Islet precursor cell (in vitro differentiated cells): ENCODE measurements around the gene MT4.

Source experiments
- DNase-seq: peaks from one replicate; pipeline ENCODE4 v3.0.0-alpha.2; 2018

Gene MT4

DNA sequence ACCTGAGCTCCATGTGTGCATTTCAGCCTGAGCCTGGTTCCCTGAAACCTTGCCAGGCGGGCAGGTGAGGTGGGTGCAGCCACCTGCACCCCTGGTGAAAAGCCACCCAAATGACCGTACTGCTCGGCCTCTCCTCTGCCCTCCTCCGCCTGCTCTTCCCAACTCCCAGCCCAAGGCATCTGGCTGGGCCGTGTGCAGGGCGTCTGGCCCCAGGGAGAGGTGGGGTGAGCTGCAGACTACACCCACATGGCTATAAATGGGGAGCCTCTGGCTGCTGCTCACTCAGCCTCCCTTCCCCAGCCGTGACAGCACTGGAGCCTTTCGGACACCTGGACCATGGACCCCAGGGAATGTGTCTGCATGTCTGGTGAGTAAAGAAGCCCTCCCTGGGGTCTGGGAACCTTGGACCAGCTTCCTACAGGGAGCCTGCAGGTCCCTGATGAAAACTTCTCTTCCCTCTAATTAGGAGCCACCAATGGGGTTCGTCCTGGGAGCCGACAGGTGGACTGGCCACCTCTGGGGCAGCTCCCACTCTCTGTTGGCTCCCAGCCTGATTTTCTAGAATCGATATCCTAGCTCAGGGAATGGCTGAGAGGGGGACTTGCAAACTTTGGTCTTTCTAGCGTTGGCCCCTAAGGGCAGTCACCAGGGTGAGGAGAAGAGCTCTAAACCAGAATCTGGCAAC is at the start of gene MT4:
MT4 (plus strand) TSS at position 281 of the 685 bp plus-strand sequence; CDS start at position 337, 56 bp downstream.
- peak; percentile 38 for DNase-seq

GRCh38 chr16:56515665-56516064 is 49.2 kb upstream of the MT4 start:
- no peak for DNase-seq

- DNase-seq, result no peak
Observed at GRCh38 chr16:56517206-56517605, 47.7 kb upstream of the MT4 start.

DNA sequence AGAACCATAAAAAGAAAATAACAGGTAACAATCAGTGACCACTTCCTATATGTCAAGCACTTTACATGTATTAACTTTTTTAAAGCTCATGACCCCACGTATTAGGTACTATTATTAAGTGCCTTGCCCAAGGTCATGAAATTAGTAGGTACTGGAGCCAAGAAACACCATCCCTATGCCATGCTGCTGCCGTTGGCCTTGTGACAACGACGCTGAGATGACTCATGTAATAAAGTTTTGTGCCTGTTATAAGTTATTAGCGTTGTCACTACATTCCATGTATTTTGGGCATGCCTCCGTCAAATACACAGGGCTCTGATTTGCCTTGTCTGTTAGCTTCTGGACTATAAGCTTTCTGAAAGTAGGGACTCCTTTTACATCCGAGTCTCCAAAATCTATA is 46.4 kb upstream of the MT4 start:
- DNase-seq, result no peak

DNA sequence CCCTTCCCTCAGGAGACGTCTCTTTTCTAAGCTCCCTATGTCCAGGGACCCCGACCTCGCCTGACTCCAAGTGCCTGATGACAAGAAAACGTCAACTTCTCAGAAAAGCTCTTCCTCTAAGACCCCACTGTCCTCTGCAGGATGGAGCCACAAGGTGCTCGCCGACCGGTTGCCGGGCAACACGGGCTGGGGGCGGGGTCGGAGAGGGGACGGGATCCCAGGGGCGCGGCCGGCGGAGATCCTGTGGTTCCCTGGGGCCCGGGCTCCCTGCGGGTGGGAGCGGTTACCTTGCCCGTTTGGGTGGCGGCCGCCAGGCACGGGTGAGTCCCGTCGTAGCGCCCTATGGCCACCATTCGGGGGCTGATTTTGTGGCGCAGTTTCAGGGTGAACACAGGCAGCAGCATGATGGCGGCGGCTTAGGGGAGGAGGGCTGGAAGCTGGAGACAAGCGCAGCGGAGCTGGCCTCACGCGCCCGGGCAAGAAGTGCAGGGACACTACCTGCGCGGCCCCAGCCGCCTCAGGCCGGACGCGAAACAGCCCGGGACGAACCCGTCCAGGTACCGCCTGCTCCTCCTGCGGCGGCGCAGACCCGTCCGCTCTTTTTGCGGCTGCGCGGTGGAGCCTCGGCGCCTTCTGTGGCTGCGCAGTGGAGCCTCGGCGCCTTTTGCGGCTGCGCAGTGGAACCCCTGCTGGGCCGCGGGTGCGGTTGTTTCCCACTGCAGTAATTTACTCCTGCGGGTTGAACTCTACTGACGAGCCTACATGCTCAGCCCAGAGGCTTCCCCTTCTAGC is 45.2 kb upstream of the MT4 start, which contains the start of gene BBS2:
BBS2 (minus strand) TSS at position 566 of the 792 bp plus-strand sequence; CDS start at position 404, 162 bp downstream.
- peak; percentile 94 for DNase-seq

DNA sequence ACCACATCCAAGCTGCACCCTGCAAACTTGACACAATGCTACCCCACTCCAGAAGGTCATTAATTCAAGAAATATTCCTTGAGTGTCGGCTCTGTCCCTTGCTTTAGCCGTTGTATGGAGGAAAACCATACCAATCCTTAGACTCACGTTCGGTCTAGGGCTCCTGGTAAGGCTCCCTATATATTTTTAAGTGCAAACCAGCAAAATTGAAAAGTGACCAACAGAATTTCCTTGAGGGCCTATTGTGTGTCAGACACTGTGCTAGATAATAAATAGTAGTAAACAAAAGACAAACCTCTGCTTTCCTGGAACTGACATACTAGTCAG is 44.7 kb upstream of the MT4 start:
- no peak for DNase-seq

DNA sequence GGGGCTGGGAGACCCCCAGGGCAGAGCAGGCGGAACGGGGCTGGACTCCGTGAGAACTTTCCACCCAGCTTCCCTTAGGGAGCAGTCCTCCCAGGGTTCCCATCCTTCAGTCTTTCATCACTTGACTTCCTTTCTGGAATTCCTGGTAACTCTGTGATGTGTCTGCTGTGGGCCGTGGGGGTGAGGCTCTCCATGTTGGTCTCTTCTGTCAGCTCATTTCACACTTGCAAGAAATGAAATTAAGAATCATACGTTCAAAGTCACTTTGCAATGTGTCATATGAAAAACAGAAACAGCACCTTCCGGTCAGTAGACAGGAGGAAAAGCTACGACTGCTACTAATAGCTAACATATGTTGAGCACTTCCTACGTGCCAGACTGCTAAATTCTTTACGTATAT is 39.6 kb upstream of the MT4 start:
- DNase-seq, result no peak

DNA sequence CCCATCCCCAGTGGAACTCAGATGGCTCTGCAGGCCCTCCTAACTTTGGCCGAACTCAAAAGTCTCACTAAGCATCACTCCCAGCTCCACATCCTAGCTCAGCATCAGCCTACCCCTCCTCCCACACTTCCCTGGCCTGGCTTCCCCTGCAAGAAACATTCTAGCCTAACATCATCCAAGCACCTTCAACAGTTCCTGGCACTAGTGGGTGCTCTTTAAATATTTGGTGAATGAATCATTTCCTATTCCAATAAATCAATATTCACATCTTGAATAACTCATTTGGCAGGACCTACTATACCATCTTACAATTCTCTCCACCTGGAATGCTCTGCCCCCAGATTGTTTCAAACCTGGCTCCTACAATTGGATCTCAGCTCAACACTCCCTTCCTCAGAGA is 34.0 kb upstream of the MT4 start:
- DNase-seq, result no peak

DNA sequence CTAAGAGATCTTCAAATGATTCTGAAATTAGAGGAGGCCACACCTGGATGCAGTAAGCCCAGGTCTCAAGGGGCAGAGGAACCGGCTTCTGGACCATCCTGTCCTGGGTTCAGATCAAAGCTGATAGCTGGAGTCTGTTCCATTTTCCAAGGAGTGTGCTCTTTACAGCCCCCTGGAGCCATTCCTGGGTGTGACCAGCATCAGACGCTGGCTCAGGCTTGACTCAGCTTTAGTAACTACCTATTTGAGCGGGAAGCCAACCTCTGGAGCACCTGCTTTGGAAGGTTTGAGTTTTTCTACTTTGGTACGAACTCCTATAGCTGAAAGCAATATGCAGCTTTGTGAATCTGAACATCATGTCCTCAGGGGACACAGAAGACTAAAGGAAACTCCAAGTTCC is 32.2 kb upstream of the MT4 start:
- peak; percentile 64 for DNase-seq

GRCh38 chr16:56534847-56535383 is 30.0 kb upstream of the MT4 start:
- no peak for DNase-seq

- no peak for DNase-seq
Observed at GRCh38 chr16:56538331-56538730, 26.5 kb upstream of the MT4 start.

GRCh38 chr16:56539656-56540055 is 25.2 kb upstream of the MT4 start:
- DNase-seq, result no peak

GRCh38 chr16:56542039-56542438 is 22.8 kb upstream of the MT4 start:
- no peak for DNase-seq

DNA sequence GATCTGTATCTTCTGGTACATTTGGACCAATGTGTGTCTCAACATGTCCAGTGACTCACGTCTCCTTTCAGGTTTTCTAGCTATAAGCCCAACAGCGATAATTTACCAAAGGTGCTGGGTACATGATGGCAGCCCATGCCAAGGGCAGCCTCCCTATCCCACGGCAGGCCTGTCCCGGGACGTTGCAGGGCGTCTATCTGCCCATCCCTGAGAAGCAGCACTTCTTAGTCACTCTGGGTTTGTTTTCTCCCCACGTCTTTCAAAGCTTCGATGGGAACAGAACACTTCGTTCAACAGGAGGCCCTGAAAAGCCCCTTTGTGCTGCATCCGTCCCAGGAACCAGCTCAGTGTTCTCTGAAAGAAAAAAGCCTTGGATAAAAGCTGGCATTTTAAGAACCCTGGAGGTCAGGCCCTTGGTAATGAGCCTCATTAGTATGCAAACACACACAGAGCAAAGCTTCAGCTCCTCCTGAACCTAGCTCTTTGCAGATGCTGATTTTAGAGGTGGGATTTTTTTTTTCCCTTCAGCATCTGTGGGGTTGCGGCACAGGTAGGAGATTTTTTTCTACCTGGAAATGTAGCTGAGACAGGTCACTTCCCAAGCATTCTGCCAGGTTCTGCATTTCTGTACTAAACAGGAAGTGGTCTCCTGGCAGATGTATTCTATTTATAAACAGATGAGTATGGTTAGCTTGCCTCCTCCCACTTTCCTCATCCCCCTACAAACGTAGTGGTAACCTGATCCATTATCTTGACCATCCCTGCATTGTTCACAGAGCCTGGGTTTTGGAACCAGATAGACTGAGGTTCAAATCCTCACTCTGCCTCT is 17.5 kb upstream of the MT4 start:
- peak; percentile 66 for DNase-seq

- DNase-seq, result no peak
Observed at GRCh38 chr16:56547949-56548567, 16.8 kb upstream of the MT4 start.

GRCh38 chr16:56549161-56549560 is 15.7 kb upstream of the MT4 start:
- DNase-seq, result no peak

DNA sequence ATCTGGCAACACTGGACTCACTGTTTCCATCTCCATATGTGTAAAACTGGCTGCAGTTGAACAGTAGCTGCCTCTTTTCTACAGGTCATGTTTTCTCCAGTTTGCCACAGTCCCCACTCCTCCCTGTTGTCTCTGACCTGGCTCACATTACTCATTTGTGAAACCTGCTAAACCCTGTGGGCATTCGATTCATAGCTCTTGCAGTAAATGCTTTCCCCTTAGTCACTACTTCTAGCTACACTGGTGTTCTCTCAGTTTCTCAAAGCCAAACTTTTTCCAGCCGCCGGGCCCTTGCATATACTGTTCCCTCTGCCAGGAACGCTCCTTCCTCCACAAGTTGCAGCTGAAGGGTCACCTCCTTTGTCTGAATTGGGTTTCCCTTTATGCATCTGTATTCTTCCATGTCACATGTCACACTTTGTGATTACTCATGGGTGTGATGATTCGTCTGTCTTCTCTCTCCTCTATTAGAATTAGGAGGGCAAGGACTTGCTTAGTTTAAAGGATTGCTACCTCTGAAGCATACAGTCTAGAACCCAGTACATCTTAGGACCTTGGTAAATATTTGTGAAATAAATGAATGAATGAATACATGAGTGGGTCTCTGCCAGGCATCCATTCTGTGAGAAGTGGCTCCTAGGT is 15.0 kb upstream of the MT4 start:
- no peak for DNase-seq

GRCh38 chr16:56551796-56552738 is 12.8 kb upstream of the MT4 start:
- no peak for DNase-seq

DNA sequence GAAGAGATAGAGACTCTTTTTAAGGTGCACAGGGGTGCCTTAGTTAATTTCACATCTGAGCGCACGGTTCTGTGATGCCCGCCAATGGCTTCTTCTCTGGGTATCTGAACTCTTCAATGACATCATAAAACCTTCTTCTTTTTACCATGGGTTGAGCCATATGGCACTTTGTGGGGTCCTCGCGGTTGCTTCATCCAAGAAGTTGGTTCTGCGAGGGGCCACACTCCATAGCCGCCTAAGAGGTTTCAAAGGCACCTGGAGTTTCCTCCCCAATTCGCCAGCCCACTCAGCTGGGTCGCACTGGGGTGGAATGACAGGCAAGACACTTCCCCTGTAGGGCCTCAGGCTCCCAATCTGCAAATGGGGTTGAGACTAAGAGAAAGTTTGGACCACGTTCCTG is 10.4 kb upstream of the MT4 start:
- DNase-seq, result no peak

DNA sequence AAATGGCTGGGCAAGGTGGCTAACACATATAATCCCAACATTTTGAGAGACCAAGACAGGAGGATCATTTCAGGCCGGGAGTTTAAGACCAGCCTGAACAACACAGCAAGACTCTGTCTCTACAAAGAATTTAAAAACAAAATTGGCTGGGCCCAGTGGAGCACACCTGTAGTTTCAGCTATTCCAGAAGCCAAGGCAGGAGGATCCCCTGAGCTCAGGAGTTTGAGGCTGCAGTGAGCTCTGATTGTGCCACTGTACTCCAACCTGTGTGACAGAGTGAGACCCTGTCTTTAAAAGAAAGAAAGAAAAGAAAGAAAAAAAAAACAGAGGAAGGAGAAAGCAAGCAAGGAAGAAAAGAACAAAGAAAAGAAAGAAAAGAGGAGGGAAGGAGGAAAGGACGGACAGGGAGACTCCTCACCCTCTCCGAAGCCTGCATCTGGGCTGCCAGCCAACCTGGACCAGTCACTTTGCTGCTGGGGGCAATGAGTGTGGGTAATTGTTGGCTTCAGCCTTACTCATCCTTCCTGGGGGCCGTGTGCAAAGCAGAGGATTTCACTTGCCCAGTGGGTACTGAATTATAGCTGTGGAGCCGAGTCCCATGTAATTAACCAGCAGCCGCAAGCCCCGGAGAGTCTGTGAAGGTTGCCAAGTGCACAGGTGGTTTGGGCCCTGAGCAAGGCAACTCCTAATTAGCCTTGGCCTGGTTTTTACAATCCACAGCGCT is 6.7 kb upstream of the MT4 start:
- peak; percentile 43 for DNase-seq
